ENCODE results near the gene DMKN. TPM values are rescaled to one million over a fixed set of nuclear protein-coding genes. Genes with fewer than 3 reads are reported as not detected.

The DMKN gene
- total RNA-seq = 12.1 and 21.0 TPM in 2 replicates

GRCh38 chr19:35513628-35514281, at the start of gene DMKN:
Gene DMKN (minus strand): TSS chr19:35513649. CDS start chr19:35513475, 174 bp downstream.

GRCh38 chr19:35545001-35545854, 31.8 kb upstream of the DMKN start, which contains the start of gene TMEM147:
Gene TMEM147 (plus strand): TSS chr19:35545626. CDS start chr19:35545740, 114 bp downstream.

GRCh38 chr19:35533201-35533821, 19.9 kb upstream of the DMKN start, which contains the start of gene GAPDHS:
Gene GAPDHS (plus strand): TSS chr19:35533456. CDS start chr19:35533528, 72 bp downstream.

GRCh38 chr19:35528218-35529038, 15.0 kb upstream of the DMKN start, which contains the start of gene SBSN:
Gene SBSN (minus strand): TSS chr19:35528311. CDS start chr19:35528281, 30 bp downstream.

GRCh38 chr19:35490364-35490763, 23.1 kb downstream of the DMKN start, which contains the start of gene KRTDAP:
Gene KRTDAP (minus strand): TSS chr19:35490464. CDS start chr19:35490442, 22 bp downstream.

GRCh38 chr19:35447606-35448469, 65.6 kb downstream of the DMKN start, which contains the start of gene FFAR2:
Gene FFAR2 (plus strand): TSS chr19:35448257. CDS start chr19:35449715, 1,458 bp downstream.

Other genes starting within 250 kb of the DMKN start
- gene USF2, start 244.7 kb downstream of the DMKN start, total RNA-seq = 45.9 and 51.5 TPM in 2 replicates
- under 0.01 TPM in 1 of 2 replicates, not detected in the other for gene HAMP, start 231.1 kb downstream of the DMKN start, total RNA-seq
- not detected in 2 replicates for gene MAG, start 221.5 kb downstream of the DMKN start, total RNA-seq
- gene CD22, start 184.5 kb downstream of the DMKN start, total RNA-seq = under 0.01 and 0.97 TPM in 2 replicates
- gene FFAR1, start 165.7 kb downstream of the DMKN start, total RNA-seq = not detected in 2 replicates
- gene FFAR3, start 155.2 kb downstream of the DMKN start, total RNA-seq = not detected in 2 replicates
- gene GPR42, start 142.6 kb downstream of the DMKN start, total RNA-seq = not detected in 2 replicates
- not detected in 2 replicates for gene FFAR2, start 65.4 kb downstream of the DMKN start, total RNA-seq
- gene KRTDAP, start 23.2 kb downstream of the DMKN start, total RNA-seq = not detected in 2 replicates
- gene SBSN, start 14.7 kb upstream of the DMKN start, total RNA-seq = 1.9 and 2.5 TPM in 2 replicates
- not detected in 2 replicates for gene GAPDHS, start 19.8 kb upstream of the DMKN start, total RNA-seq
- 46.9 and 60.5 TPM in 2 replicates for gene TMEM147, start 32.0 kb upstream of the DMKN start, total RNA-seq
- not detected in 2 replicates for gene ATP4A, start 50.0 kb upstream of the DMKN start, total RNA-seq
- gene PMIS2, start 72.5 kb upstream of the DMKN start, total RNA-seq = not detected in 2 replicates
- gene HAUS5, start 99.1 kb upstream of the DMKN start, total RNA-seq = 4.3 and 4.6 TPM in 2 replicates
- gene RBM42, start 115.4 kb upstream of the DMKN start, total RNA-seq = 38.3 and 41.6 TPM in 2 replicates
- 0.13 and 0.32 TPM in 2 replicates for gene ETV2, start 128.1 kb upstream of the DMKN start, total RNA-seq
- 183 and 279 TPM in 2 replicates for gene COX6B1, start 134.7 kb upstream of the DMKN start, total RNA-seq
- not detected in 2 replicates for gene UPK1A, start 152.9 kb upstream of the DMKN start, total RNA-seq
- gene ZBTB32, start 190.9 kb upstream of the DMKN start, total RNA-seq = not detected in 2 replicates
- gene KMT2B, start 204.4 kb upstream of the DMKN start, total RNA-seq = 5.7 and 6.0 TPM in 2 replicates
- 1.2 TPM in 2 replicates for gene IGFLR1, start 228.8 kb upstream of the DMKN start, total RNA-seq
- gene U2AF1L4, start 231.8 kb upstream of the DMKN start, total RNA-seq = 4.8 and 9.5 TPM in 2 replicates
- gene PSENEN, start 232.0 kb upstream of the DMKN start, total RNA-seq = 12.5 and 13.3 TPM in 2 replicates
- 10.1 and 12.2 TPM in 2 replicates for gene LIN37, start 234.9 kb upstream of the DMKN start, total RNA-seq
- gene HSPB6, start 243.4 kb upstream of the DMKN start, total RNA-seq = 34.6 and 52.4 TPM in 2 replicates
- 7.6 and 9.3 TPM in 2 replicates for gene PROSER3, start 244.5 kb upstream of the DMKN start, total RNA-seq